ENCODE data around the gene GATAD2B.

The GATAD2B gene
- long read RNA-seq, full-length matches to known transcripts: 11 of 25 reads
- long read RNA-seq, partial matches to known transcripts: 2 of 25 reads
- long read RNA-seq, other reads (novel, unspliced or antisense): 12 of 25 reads

GRCh38 chr1:153922972-153923925 lies at the start of gene GATAD2B:
TSS of gene GATAD2B (minus strand) at chr1:153922972. CDS start at chr1:153828347, 94,625 bp downstream.
- peak within 1 kb of the TSS; percentile 84 for H3K4me3 ChIP-seq (replicated peaks; ENCODE audit: insufficient read depth, low read length)
- DNase-seq (ENCODE audit: low read depth in 1 of 2, low spot score in 1 of 2): peak; percentile 99 to 100
- TF ChIP-seq GABPA (IDR thresholded peaks at IDR 0.05; ENCODE audit: low read depth) (no peak), POLR2AphosphoS5 (IDR thresholded peaks at IDR 0.05; ENCODE audit: low read depth) (peak; percentile 38)
- peak within 1 kb of the TSS; percentile 77 for H3K27ac ChIP-seq (replicated peaks)
- no peaks in the 10 kb centered on the region for H3K27me3 ChIP-seq (ENCODE audit: insufficient read depth, poor library complexity, severe bottlenecking)

GRCh38 chr1:153970346-153970745 lies 47.6 kb upstream of the GATAD2B start:
- H3K4me3 ChIP-seq (replicated peaks; ENCODE audit: insufficient read depth, low read length): no peak overlapping the region
- DNase-seq (ENCODE audit: low read depth in 1 of 2, low spot score in 1 of 2): no peak
- H3K27me3 ChIP-seq (ENCODE audit: insufficient read depth, poor library complexity, severe bottlenecking): no peaks in the 10 kb centered on the region
- TF ChIP-seq POLR2AphosphoS5 (IDR thresholded peaks at IDR 0.05; ENCODE audit: low read depth) (no peak), SPI1 (IDR thresholded peaks at IDR 0.05; ENCODE audit: borderline replicate concordance, low read depth) (no peak), REST (IDR thresholded peaks at IDR 0.05; ENCODE audit: insufficient replicate concordance, low read depth) (no peak), GABPA (IDR thresholded peaks at IDR 0.05; ENCODE audit: low read depth) (no peak), CTCF (IDR thresholded peaks at IDR 0.05; ENCODE audit: insufficient read depth, low read length) (no peak)
- no peak overlapping the region for H3K27ac ChIP-seq (replicated peaks)

- TF ChIP-seq GABPA (IDR thresholded peaks at IDR 0.05; ENCODE audit: low read depth) (no peak), POLR2AphosphoS5 (IDR thresholded peaks at IDR 0.05; ENCODE audit: low read depth) (no peak), REST (IDR thresholded peaks at IDR 0.05; ENCODE audit: insufficient replicate concordance, low read depth) (no peak), SPI1 (IDR thresholded peaks at IDR 0.05; ENCODE audit: borderline replicate concordance, low read depth) (no peak), CTCF (IDR thresholded peaks at IDR 0.05; ENCODE audit: insufficient read depth, low read length) (no peak)
- no peaks in the 10 kb centered on the region for H3K27me3 ChIP-seq (ENCODE audit: insufficient read depth, poor library complexity, severe bottlenecking)
- H3K4me3 ChIP-seq (replicated peaks; ENCODE audit: insufficient read depth, low read length): no peak overlapping the region
- no peak for DNase-seq (ENCODE audit: low read depth in 1 of 2, low spot score in 1 of 2)
- no peak overlapping the region for H3K27ac ChIP-seq (replicated peaks)
Measured at GRCh38 chr1:153968972-153969371, 46.2 kb upstream of the GATAD2B start.

- H3K27me3 ChIP-seq (ENCODE audit: insufficient read depth, poor library complexity, severe bottlenecking): no peaks in the 10 kb centered on the region
Measured at GRCh38 chr1:153968408-153968807, 45.6 kb upstream of the GATAD2B start.

More at GRCh38 chr1:153968408-153968807, 45.6 kb upstream of the GATAD2B start:
- TF ChIP-seq POLR2AphosphoS5 (IDR thresholded peaks at IDR 0.05; ENCODE audit: low read depth): no peak
- no peak for TF ChIP-seq CTCF (IDR thresholded peaks at IDR 0.05; ENCODE audit: insufficient read depth, low read length)
- no peak for TF ChIP-seq GABPA (IDR thresholded peaks at IDR 0.05; ENCODE audit: low read depth)
- no peak for TF ChIP-seq SPI1 (IDR thresholded peaks at IDR 0.05; ENCODE audit: borderline replicate concordance, low read depth)
- no peak for TF ChIP-seq REST (IDR thresholded peaks at IDR 0.05; ENCODE audit: insufficient replicate concordance, low read depth)
- peak overlapping the region; percentile 62 for H3K4me3 ChIP-seq (replicated peaks; ENCODE audit: insufficient read depth, low read length)
- peak overlapping the region; percentile 94 for H3K27ac ChIP-seq (replicated peaks)
- DNase-seq (ENCODE audit: low read depth in 1 of 2, low spot score in 1 of 2): no peak
